ENCODE results near the gene FAM107A.

DNA sequence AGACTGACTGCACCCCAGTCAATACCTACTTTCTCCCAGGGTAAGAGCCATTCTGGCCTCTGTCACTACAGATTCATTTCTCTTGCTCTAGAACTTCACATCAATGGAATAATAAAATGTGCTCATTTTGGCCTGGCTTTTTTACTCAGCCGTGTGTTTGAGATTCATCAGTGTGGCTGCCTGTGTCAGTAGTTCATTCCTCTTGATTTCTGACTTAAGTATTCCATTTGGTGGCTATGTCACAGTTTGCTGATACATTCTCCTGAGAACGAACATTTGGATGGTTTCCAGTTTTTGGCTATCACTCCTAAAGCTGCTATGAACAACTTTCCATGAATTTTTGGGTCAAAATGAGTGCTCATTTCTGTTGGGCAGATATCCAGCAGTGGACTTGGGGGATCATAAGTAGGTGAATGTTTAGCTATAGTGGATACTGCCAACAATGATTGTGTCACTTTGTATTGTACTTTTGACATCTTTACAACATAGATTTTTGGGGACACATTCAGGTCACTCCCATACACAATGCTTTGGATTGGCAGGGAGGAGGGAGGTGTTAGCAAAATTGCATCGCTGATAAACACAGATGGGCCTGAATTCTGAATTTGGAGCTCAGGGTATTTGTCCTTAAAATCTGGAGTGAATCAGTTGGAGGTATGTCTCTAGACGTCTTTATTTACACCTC is 19.8 kb upstream of the FAM107A start:
- TF ChIP-seq TCF7L2 (IDR thresholded peaks at IDR 0.05; ENCODE audit: low read depth, low read length) (no peak), POLR2AphosphoS5 (IDR thresholded peaks at IDR 0.05; ENCODE audit: low read depth, low read length) (no peak), SCMH1 (CRISPR knock-in tag; IDR thresholded peaks at IDR 0.05; ENCODE audit: borderline replicate concordance) (no peak), TBL1XR1 (IDR thresholded peaks at IDR 0.05; ENCODE audit: borderline replicate concordance, low read length, partially characterized antibody) (no peak), CHD4 (IDR thresholded peaks at IDR 0.05; ENCODE audit: borderline replicate concordance, low read length) (no peak), EZH2 (conservative IDR thresholded peaks at IDR 0.05; ENCODE audit: low read depth, low read length) (no peak), ZNF20 (CRISPR knock-in tag; IDR thresholded peaks at IDR 0.05) (no peak)
- TF ChIP-seq, protein P1, sequence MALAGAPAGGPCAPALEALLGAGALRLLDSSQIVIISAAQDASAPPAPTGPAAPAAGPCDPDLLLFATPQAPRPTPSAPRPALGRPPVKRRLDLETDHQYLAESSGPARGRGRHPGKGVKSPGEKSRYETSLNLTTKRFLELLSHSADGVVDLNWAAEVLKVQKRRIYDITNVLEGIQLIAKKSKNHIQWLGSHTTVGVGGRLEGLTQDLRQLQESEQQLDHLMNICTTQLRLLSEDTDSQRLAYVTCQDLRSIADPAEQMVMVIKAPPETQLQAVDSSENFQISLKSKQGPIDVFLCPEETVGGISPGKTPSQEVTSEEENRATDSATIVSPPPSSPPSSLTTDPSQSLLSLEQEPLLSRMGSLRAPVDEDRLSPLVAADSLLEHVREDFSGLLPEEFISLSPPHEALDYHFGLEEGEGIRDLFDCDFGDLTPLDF (CRISPR knock-in tag; IDR thresholded peaks at IDR 0.05): no peak
- TF ChIP-seq, protein P2, sequence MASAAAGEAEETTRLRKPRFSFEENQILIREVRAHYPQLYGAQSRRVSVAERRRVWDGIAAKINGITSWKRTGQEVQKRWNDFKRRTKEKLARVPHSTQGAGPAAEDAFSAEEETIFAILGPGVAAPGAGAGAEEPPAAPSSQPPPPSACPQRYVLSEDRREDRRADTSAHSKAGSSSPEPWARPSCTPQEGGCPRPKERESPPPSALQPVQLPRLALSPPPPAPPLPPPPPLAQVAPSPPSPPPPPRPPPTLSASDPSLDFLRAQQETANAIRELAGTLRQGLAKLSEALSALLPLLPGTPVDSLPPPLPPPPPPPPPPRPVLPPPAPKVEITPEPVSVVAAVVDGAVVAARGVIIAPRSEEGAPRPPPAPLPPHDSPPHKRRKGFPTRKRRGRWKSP (CRISPR knock-in tag; IDR thresholded peaks at IDR 0.05): no peak
- TF ChIP-seq, protein P3, sequence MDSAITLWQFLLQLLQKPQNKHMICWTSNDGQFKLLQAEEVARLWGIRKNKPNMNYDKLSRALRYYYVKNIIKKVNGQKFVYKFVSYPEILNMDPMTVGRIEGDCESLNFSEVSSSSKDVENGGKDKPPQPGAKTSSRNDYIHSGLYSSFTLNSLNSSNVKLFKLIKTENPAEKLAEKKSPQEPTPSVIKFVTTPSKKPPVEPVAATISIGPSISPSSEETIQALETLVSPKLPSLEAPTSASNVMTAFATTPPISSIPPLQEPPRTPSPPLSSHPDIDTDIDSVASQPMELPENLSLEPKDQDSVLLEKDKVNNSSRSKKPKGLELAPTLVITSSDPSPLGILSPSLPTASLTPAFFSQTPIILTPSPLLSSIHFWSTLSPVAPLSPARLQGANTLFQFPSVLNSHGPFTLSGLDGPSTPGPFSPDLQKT (CRISPR knock-in tag; IDR thresholded peaks at IDR 0.05; ENCODE audit: borderline replicate concordance): no peak
- TF ChIP-seq, protein P4, sequence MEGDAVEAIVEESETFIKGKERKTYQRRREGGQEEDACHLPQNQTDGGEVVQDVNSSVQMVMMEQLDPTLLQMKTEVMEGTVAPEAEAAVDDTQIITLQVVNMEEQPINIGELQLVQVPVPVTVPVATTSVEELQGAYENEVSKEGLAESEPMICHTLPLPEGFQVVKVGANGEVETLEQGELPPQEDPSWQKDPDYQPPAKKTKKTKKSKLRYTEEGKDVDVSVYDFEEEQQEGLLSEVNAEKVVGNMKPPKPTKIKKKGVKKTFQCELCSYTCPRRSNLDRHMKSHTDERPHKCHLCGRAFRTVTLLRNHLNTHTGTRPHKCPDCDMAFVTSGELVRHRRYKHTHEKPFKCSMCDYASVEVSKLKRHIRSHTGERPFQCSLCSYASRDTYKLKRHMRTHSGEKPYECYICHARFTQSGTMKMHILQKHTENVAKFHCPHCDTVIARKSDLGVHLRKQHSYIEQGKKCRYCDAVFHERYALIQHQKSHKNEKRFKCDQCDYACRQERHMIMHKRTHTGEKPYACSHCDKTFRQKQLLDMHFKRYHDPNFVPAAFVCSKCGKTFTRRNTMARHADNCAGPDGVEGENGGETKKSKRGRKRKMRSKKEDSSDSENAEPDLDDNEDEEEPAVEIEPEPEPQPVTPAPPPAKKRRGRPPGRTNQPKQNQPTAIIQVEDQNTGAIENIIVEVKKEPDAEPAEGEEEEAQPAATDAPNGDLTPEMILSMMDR (CRISPR knock-in tag; IDR thresholded peaks at IDR 0.05): no peak
- TF ChIP-seq, protein P5, sequence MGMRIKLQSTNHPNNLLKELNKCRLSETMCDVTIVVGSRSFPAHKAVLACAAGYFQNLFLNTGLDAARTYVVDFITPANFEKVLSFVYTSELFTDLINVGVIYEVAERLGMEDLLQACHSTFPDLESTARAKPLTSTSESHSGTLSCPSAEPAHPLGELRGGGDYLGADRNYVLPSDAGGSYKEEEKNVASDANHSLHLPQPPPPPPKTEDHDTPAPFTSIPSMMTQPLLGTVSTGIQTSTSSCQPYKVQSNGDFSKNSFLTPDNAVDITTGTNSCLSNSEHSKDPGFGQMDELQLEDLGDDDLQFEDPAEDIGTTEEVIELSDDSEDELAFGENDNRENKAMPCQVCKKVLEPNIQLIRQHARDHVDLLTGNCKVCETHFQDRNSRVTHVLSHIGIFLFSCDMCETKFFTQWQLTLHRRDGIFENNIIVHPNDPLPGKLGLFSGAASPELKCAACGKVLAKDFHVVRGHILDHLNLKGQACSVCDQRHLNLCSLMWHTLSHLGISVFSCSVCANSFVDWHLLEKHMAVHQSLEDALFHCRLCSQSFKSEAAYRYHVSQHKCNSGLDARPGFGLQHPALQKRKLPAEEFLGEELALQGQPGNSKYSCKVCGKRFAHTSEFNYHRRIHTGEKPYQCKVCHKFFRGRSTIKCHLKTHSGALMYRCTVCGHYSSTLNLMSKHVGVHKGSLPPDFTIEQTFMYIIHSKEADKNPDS (CRISPR knock-in tag; IDR thresholded peaks at IDR 0.05): no peak

Measured in HepG2 (cell line).